CD8-positive, alpha-beta memory T cell (primary cell): Measurements from ENCODE around the gene SUGT1. TPM values are rescaled to one million over a fixed set of nuclear protein-coding genes. Genes with fewer than 3 reads are reported as not detected.

Source experiments
- CTCF ChIA-PET: fragments of 350-600 bp; sonication (Branson Sonifier 250); formaldehyde crosslinking; loops from one replicate; lab custom pipeline; 2021; ENCODE audit warnings: antibody characterized with exemption; lab: Charles Lee
- POLR2A ChIA-PET: fragments of 350-600 bp; sonication (Branson Sonifier 250); formaldehyde crosslinking; loops from one replicate; lab custom pipeline; 2021; ENCODE audit warnings: antibody characterized with exemption; lab: Charles Lee
- DNase-seq, 5 donors: peaks; one replicate each; pipeline versions ENCODE4 v3.0.0 to v3.0.0-alpha.2; 2020 to 2022; ENCODE audit warnings: mixed read lengths in 1 of 5
- H3K27ac ChIP-seq: one replicate; pipeline ENCODE4 v1.7.0; 2013; ENCODE audit warnings: low read depth, mild to moderate bottlenecking, low read length, moderate library complexity
- H3K27me3 ChIP-seq: 2 replicates; pipeline ENCODE4 v1.7.0; 2013; ENCODE audit warnings: low read length, mild to moderate bottlenecking; ENCODE audit not compliant: insufficient read depth, poor library complexity, severe bottlenecking
- H3K36me3 ChIP-seq: 2 replicates; pipeline ENCODE4 v1.7.0; 2013; ENCODE audit warnings: mild to moderate bottlenecking, low read length, moderate library complexity; ENCODE audit not compliant: insufficient read depth
- H3K4me1 ChIP-seq: 2 replicates; pipeline ENCODE4 v1.7.0; 2013; ENCODE audit warnings: mild to moderate bottlenecking, low read length, moderate library complexity; ENCODE audit not compliant: insufficient read depth
- H3K4me3 ChIP-seq: 2 replicates; pipeline ENCODE4 v1.7.0; 2013; ENCODE audit warnings: mild to moderate bottlenecking, low read length
- H3K9me3 ChIP-seq: 2 replicates; pipeline ENCODE4 v1.7.0; 2013; ENCODE audit warnings: mild to moderate bottlenecking, low read length
- H3K27ac Mint-ChIP-seq, 8 donors: one replicate each; pipeline ENCODE4 v1.8.0; 2020 to 2021; ENCODE audit warnings: mixed read lengths in 8 of 8, mild to moderate bottlenecking in 6 of 8, inconsistent platforms in 3 of 8, moderate library complexity in 3 of 8
- H3K27me3 Mint-ChIP-seq, 2 donors: one replicate each; pipeline ENCODE4 v1.8.0; 2020 to 2021; ENCODE audit warnings: mixed read lengths in 2 of 2, mild to moderate bottlenecking in 1 of 2, moderate library complexity in 1 of 2
- H3K36me3 Mint-ChIP-seq, 3 donors: one replicate each; pipeline ENCODE4 v1.8.0; 2020 to 2021; ENCODE audit warnings: mixed read lengths in 3 of 3, inconsistent platforms in 1 of 3, mild to moderate bottlenecking in 1 of 3
- H3K4me1 Mint-ChIP-seq, 3 donors: one replicate each; pipeline ENCODE4 v1.8.0; 2020 to 2021; ENCODE audit warnings: mixed read lengths in 3 of 3, inconsistent platforms in 1 of 3, mild to moderate bottlenecking in 1 of 3
- H3K4me3 Mint-ChIP-seq, 7 donors: one replicate each; pipeline ENCODE4 v1.8.0; 2020 to 2021; ENCODE audit warnings: mixed read lengths in 7 of 7, mild to moderate bottlenecking in 6 of 7, moderate library complexity in 4 of 7, inconsistent platforms in 2 of 7
- H3K9me3 Mint-ChIP-seq, 5 donors: one replicate each; pipeline ENCODE4 v1.8.0; 2020 to 2022; ENCODE audit warnings: mixed read lengths in 5 of 5, mild to moderate bottlenecking in 3 of 5, moderate library complexity in 2 of 5, inconsistent platforms in 1 of 5
- polyA plus RNA-seq: library from polyadenylated mRNA; unstranded; fragments of 300-500 nt; fragmentation: Illumina TruSeq; gene quantifications from one replicate; pipeline ENCODE4 v1.2.3, GENCODE V29; 2021
- total RNA-seq, 2 experiments: library from RNA; stranded (reverse); gene quantifications; one replicate each; pipeline ENCODE4 v1.2.3, GENCODE V29; 2021

The SUGT1 gene
- total and polyA plus RNA-seq, 3 experiments from 2014 or later: 54.8 to 71.1 (median 66.7) TPM

GRCh38 chr13:52738719-52739467 is 86.3 kb downstream of the SUGT1 start:
- peak in 1 of 5 donors; percentile 15 for DNase-seq

GRCh38 chr13:52739468-52740071 is 86.9 kb downstream of the SUGT1 start, which contains the start of gene CNMD:
TSS of gene CNMD (minus strand) at chr13:52739820. CDS start at chr13:52739701, 119 bp downstream.
- Histone ChIP-seq H3K9me3 (no peaks in the 10 kb centered on the region), H3K4me1 (no peaks in the 10 kb centered on the region), H3K4me3 (no peak within 1 kb of the TSS), H3K36me3 (no peaks in the 10 kb centered on the region), H3K27me3 (peaks cover 10% of the 10 kb centered on the region), H3K27ac (no peak within 1 kb of the TSS)
- Mint-ChIP-seq H3K27me3 (peaks cover 25 to 68% of the 10 kb centered on the region in 2 donors), H3K9me3 (peaks cover 0 to 8% (median 0%) of the 10 kb centered on the region in 5 donors), H3K4me1 (peaks cover 0 to 11% (median 4%) of the 10 kb centered on the region in 3 donors), H3K36me3 (peaks cover 0 to 3% (median 0%) of the 10 kb centered on the region in 3 donors), H3K4me3 (peak within 1 kb of the TSS in 5 of 7 donors; percentile 35 to 62 (median 38)), H3K27ac (no peak within 1 kb of the TSS)
- no peak for DNase-seq
- ChIA-PET CTCF (no interaction called here), POLR2A (no interaction called here)

More at GRCh38 chr13:52738719-52739467, 86.3 kb downstream of the SUGT1 start:
- Mint-ChIP-seq H3K4me1 (peaks cover 0 to 11% (median 4%) of the 10 kb centered on the region in 3 donors), H3K27me3 (peaks cover 24 to 68% of the 10 kb centered on the region in 2 donors), H3K4me3 (peak overlapping the region in 4 of 7 donors; percentile 35 to 41 (median 38)), H3K27ac (no peak overlapping the region), H3K9me3 (peaks cover 0 to 8% (median 0%) of the 10 kb centered on the region in 5 donors), H3K36me3 (peaks cover 0 to 3% (median 0%) of the 10 kb centered on the region in 3 donors)
- no peaks in the 10 kb centered on the region for H3K9me3 ChIP-seq
- ChIA-PET POLR2A (no interaction called here), CTCF (interaction anchor here (0.8 kb wide), 1 partner anchor 87 kb away, joined by 3 read pairs; the partner anchor contains the start of gene SUGT1)
- peaks cover 10% of the 10 kb centered on the region for H3K27me3 ChIP-seq
- no peak overlapping the region for H3K27ac ChIP-seq
- no peaks in the 10 kb centered on the region for H3K36me3 ChIP-seq
- H3K4me3 ChIP-seq: no peak overlapping the region
- no peaks in the 10 kb centered on the region for H3K4me1 ChIP-seq

- H3K27me3 Mint-ChIP-seq: peaks cover 25 to 58% of the 10 kb centered on the region in 2 donors
- H3K27ac Mint-ChIP-seq: no peak overlapping the region
- no peak for DNase-seq
- Histone ChIP-seq H3K9me3 (no peaks in the 10 kb centered on the region), H3K27me3 (peaks cover 8% of the 10 kb centered on the region), H3K4me1 (no peaks in the 10 kb centered on the region), H3K36me3 (no peaks in the 10 kb centered on the region), H3K27ac (no peak overlapping the region), H3K4me3 (no peak overlapping the region)
- H3K36me3 Mint-ChIP-seq: peaks cover 0 to 3% (median 0%) of the 10 kb centered on the region in 3 donors
- POLR2A ChIA-PET: no interaction called here
- H3K9me3 Mint-ChIP-seq: peaks cover 0 to 7% (median 0%) of the 10 kb centered on the region in 5 donors
- H3K4me1 Mint-ChIP-seq: peaks cover 0 to 7% (median 3%) of the 10 kb centered on the region in 3 donors
- no peak overlapping the region for H3K4me3 Mint-ChIP-seq
- CTCF ChIA-PET: no interaction called here
These were observed 90.9 kb downstream of the SUGT1 start for GRCh38 chr13:52743569-52743968.

- no peak for DNase-seq
- Mint-ChIP-seq H3K36me3 (peaks cover 0 to 3% (median 0%) of the 10 kb centered on the region in 3 donors), H3K4me3 (no peak overlapping the region), H3K9me3 (peaks cover 0 to 7% (median 0%) of the 10 kb centered on the region in 5 donors), H3K27me3 (peaks cover 25 to 60% of the 10 kb centered on the region in 2 donors), H3K27ac (no peak overlapping the region), H3K4me1 (peaks cover 0 to 6% (median 2%) of the 10 kb centered on the region in 3 donors)
- Histone ChIP-seq H3K9me3 (no peaks in the 10 kb centered on the region), H3K4me1 (no peaks in the 10 kb centered on the region), H3K27me3 (peaks cover 5% of the 10 kb centered on the region), H3K36me3 (no peaks in the 10 kb centered on the region), H3K27ac (no peak overlapping the region), H3K4me3 (no peak overlapping the region)
- ChIA-PET POLR2A (no interaction called here), CTCF (no interaction called here)
These were observed 91.4 kb downstream of the SUGT1 start for GRCh38 chr13:52743988-52744387.

GRCh38 chr13:52744842-52745375 is 92.3 kb downstream of the SUGT1 start:
- H3K27me3 Mint-ChIP-seq: peaks cover 22 to 61% of the 10 kb centered on the region in 2 donors
- H3K36me3 Mint-ChIP-seq: peaks cover 0 to 3% (median 0%) of the 10 kb centered on the region in 3 donors
- ChIA-PET CTCF (interaction anchor here (1.4 kb wide), 1 partner anchor 12 kb away, joined by 3 read pairs; no protein-coding TSS in a partner anchor), POLR2A (interaction anchor here (0.7 kb wide), 1 partner anchor 951 kb away, joined by 4 read pairs; no protein-coding TSS in a partner anchor)
- Histone ChIP-seq H3K4me3 (no peak overlapping the region), H3K9me3 (no peaks in the 10 kb centered on the region), H3K27me3 (peaks cover 3% of the 10 kb centered on the region), H3K4me1 (no peaks in the 10 kb centered on the region), H3K27ac (no peak overlapping the region), H3K36me3 (no peaks in the 10 kb centered on the region)
- peaks cover 0 to 7% (median 0%) of the 10 kb centered on the region in 5 donors for H3K9me3 Mint-ChIP-seq
- H3K4me1 Mint-ChIP-seq: peaks cover 0 to under 1% (median 0%) of the 10 kb centered on the region in 3 donors
- no peak for DNase-seq
- no peak overlapping the region for H3K27ac Mint-ChIP-seq
- H3K4me3 Mint-ChIP-seq: no peak overlapping the region

- H3K4me1 ChIP-seq: no peaks in the 10 kb centered on the region
- ChIA-PET CTCF (interaction anchor here (1.4 kb wide), 1 partner anchor 13 kb away, joined by 3 read pairs; no protein-coding TSS in a partner anchor), POLR2A (no interaction called here)
- Mint-ChIP-seq H3K4me3 (no peak overlapping the region), H3K27me3 (peaks cover 15 to 54% of the 10 kb centered on the region in 2 donors), H3K36me3 (peaks cover 0 to 3% (median 0%) of the 10 kb centered on the region in 3 donors), H3K27ac (no peak overlapping the region), H3K4me1 (no peaks in the 10 kb centered on the region), H3K9me3 (peaks cover 0 to 7% (median 0%) of the 10 kb centered on the region in 5 donors)
- no peaks in the 10 kb centered on the region for H3K27me3 ChIP-seq
- DNase-seq: no peak
- H3K36me3 ChIP-seq: no peaks in the 10 kb centered on the region
- H3K27ac ChIP-seq: no peak overlapping the region
- no peaks in the 10 kb centered on the region for H3K9me3 ChIP-seq
- no peak overlapping the region for H3K4me3 ChIP-seq
These were observed 93.5 kb downstream of the SUGT1 start for GRCh38 chr13:52746141-52746540.

- no peaks in the 10 kb centered on the region for H3K36me3 ChIP-seq
- ChIA-PET CTCF (no interaction called here), POLR2A (no interaction called here)
- Mint-ChIP-seq H3K36me3 (no peaks in the 10 kb centered on the region), H3K27ac (no peak overlapping the region), H3K4me1 (no peaks in the 10 kb centered on the region), H3K27me3 (peaks cover 7 to 34% of the 10 kb centered on the region in 2 donors), H3K4me3 (no peak overlapping the region), H3K9me3 (no peaks in the 10 kb centered on the region)
- H3K9me3 ChIP-seq: no peaks in the 10 kb centered on the region
- DNase-seq: no peak
- H3K4me3 ChIP-seq: no peak overlapping the region
- no peaks in the 10 kb centered on the region for H3K27me3 ChIP-seq
- H3K27ac ChIP-seq: no peak overlapping the region
- H3K4me1 ChIP-seq: no peaks in the 10 kb centered on the region
These were observed 96.8 kb downstream of the SUGT1 start for GRCh38 chr13:52749419-52749818.
